D721Med (cell line): Measurements from ENCODE around the gene BMPER.

Experiments
- DNase-seq: peaks from one replicate; pipeline ENCODE4 v3.0.0; 2011; ENCODE audit warnings: low spot score; ENCODE audit not compliant: insufficient read length
- FAIRE-seq: peaks from 2 replicates; lab custom pipeline; 2011; peaks lifted over from hg19 to GRCh38; lab: Jason Lieb, UNC
- TF ChIP-seq, protein P1 (sequence below): IDR thresholded peaks from 2 replicates; pipeline ENCODE4 v1.5.1; 2012; ENCODE audit warnings: mild to moderate bottlenecking, control low read depth; ENCODE audit not compliant: insufficient read depth; ENCODE audit errors: missing control alignments

Gene BMPER

DNA sequence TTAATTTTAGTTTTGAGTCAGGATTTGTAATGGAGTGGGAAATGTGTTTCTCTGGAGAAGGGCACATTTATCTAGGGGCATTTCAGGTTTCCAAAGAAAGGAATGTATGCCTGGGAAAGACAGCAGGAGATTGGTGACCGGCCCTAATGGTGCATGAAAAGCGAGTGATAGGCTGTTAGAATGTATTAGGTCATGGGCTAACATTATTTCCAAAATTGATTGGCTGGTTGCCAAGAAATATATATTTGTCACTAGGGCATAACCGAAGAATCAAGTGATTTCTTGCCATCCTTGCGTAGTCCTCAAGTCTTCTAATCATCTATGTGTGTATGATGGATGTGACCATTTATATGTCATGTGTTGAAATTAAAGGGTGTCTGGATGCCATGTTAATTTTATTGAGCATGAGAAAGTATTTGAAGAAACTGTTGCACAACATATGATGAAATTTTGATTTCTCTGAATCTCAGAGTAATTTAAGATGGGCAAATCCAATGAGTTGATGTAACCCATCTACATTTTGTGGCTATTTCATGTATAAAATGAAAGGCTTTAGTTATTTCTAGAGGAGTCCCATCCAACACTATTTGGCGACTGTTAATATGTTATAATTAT is 248.4 kb downstream of the BMPER start:
- DNase-seq (no peak), FAIRE-seq (no peak)
- TF ChIP-seq, protein P1, sequence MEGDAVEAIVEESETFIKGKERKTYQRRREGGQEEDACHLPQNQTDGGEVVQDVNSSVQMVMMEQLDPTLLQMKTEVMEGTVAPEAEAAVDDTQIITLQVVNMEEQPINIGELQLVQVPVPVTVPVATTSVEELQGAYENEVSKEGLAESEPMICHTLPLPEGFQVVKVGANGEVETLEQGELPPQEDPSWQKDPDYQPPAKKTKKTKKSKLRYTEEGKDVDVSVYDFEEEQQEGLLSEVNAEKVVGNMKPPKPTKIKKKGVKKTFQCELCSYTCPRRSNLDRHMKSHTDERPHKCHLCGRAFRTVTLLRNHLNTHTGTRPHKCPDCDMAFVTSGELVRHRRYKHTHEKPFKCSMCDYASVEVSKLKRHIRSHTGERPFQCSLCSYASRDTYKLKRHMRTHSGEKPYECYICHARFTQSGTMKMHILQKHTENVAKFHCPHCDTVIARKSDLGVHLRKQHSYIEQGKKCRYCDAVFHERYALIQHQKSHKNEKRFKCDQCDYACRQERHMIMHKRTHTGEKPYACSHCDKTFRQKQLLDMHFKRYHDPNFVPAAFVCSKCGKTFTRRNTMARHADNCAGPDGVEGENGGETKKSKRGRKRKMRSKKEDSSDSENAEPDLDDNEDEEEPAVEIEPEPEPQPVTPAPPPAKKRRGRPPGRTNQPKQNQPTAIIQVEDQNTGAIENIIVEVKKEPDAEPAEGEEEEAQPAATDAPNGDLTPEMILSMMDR = no peak

DNA sequence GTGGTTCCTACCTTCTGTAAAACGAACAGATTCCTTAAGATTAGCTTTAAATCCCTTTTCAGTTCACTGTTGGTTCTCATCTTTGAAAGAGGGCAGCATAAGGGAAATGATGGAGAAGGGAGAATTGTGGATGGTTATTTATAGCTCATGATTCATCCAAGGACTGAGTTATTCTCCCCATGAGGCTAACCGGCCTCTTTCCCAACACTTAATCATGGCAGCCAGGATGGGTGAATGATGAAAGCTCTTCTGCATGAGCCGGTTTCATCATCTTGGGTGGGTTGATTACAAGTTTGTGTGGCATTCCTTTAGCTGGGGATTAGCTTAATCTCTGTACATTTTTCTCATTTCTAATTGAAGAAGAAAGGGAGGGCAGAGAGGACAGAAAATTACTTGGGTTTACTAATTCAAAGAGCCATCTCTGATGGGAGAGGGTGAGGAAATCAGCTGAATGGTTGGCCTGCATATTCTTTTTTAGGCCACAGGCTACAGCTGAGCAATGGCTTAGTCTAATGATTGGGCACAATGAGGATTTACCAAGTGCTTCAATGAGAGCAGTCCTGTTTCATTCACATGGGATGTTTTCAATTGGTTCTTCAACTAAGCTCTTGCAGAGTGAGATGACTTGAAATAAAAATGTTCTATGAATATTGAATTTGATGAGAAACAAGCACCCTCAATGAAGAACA is 250.0 kb downstream of the BMPER start:
- DNase-seq (no peak), FAIRE-seq (no peak)
- TF ChIP-seq, protein P1 = no peak

DNA sequence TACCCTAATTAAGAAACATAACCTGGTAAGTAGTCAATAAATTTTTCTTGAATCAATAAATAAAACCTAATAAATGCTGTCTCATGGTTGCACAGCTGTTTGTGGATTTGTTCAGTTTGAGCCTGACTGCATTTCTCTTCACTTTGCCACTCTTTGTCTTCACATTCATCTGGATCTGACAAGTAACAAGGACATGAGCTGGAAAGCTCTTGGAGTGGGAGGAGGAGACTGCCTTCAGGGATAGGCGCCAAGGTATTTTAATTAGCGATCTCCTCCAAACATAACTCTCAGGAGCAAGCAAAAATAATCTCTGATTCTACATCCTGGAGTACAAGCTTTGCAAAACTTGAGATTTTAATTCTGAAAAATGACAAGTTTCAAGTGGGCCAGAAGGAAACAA is 251.0 kb downstream of the BMPER start:
- FAIRE-seq (no peak), DNase-seq (no peak)
- TF ChIP-seq, protein P1 = no peak

DNA sequence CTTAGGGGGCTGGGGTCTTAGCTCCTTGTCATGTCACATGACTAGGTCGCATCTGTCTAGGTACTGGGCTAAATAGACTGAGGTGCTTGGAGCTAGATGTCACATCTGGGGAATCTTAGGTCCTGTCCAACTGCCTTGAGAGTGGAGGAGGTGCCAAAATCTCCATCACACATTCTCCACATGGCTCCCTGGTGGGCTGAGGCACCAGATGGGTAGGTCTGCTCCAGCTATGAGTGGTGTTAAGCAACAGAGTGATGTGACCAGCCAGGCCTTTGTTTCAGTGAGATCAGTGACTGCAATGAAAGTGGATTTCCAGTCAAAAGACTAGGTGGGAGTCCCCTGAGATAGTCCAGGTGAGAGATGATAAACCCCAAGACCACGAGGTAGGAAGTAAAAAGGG is 251.8 kb downstream of the BMPER start:
- FAIRE-seq (no peak), DNase-seq (no peak)
- TF ChIP-seq, protein P1 = no peak

DNA sequence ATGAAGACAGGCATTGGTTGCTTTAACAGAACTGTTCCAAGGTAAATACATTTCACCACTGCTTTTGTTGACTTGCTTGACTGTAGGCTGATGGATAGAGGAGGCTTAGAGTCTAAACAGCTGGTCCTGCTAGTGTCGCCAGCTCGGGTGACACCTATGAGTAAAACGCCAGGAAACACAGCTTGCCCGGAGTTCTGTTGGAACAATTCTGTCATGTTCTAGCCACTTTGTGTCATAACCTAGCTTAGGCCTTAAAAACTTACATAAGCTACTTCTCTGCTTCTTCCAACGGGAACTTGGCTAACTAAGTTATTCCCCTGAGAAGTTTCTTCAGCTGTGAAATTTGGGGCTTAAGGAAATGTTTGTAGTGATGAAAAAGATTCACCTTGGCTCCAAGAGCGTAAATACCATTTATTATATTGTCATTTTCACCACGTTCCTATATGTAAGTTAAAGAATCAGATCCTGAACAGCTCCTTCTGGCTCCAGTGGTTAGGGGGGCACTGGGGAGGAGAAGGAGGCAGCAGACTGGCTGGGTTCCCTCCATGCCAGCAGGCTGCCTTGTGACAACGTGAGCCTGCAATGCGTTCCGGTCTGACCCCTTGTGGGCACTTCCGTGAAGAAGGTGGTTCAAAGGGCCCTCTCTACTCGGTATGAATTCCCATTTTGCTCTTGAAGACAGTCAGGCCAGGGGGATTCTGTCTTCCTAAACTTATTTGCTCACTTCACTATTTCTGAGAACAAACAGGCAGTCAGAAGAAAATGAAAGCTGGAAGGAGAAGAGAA is 253.2 kb downstream of the BMPER start:
- DNase-seq (no peak), FAIRE-seq (no peak)
- TF ChIP-seq, protein P1 = peak; percentile 3

DNA sequence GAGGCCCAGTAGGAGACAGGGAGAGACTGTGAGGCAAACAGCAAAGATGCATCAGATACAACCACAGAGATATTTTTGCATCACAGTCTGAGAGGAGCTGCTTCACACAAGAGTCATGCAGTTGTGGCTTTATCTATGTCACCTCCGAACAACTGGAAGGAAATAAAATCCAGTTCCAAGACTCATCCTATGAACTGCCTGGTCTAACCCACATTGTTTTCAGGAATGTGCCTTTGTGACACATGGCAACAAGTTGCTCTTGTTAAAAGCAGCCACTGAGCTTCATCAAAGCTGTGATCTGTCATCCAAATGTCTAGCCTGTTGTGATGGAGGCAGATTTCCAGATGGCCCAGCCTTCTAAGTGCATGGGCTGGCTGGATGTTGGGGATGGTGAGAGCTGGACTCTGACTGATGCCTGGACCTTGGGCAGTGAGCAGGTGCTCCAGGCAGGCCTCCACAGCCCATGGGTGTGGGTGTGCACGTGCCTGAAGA is 255.0 kb downstream of the BMPER start:
- TF ChIP-seq, protein P1 = no peak
- DNase-seq (no peak), FAIRE-seq (no peak)
